Measurements from ENCODE around the gene IQSEC1.

GRCh38 chr3:12922881-12923431 lies 150.3 kb downstream of the IQSEC1 start:
- TF ChIP-seq, protein P1, sequence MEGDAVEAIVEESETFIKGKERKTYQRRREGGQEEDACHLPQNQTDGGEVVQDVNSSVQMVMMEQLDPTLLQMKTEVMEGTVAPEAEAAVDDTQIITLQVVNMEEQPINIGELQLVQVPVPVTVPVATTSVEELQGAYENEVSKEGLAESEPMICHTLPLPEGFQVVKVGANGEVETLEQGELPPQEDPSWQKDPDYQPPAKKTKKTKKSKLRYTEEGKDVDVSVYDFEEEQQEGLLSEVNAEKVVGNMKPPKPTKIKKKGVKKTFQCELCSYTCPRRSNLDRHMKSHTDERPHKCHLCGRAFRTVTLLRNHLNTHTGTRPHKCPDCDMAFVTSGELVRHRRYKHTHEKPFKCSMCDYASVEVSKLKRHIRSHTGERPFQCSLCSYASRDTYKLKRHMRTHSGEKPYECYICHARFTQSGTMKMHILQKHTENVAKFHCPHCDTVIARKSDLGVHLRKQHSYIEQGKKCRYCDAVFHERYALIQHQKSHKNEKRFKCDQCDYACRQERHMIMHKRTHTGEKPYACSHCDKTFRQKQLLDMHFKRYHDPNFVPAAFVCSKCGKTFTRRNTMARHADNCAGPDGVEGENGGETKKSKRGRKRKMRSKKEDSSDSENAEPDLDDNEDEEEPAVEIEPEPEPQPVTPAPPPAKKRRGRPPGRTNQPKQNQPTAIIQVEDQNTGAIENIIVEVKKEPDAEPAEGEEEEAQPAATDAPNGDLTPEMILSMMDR (IDR thresholded peaks at IDR 0.05), result no peak
- TF ChIP-seq EP300 (IDR thresholded peaks at IDR 0.05) (no peak), POLR2A (IDR thresholded peaks at IDR 0.05) (no peak)

Data from sigmoid colon (tissue), 4 donors.